ENCODE measurements around the gene TUBGCP6. TPM values are rescaled to one million over a fixed set of nuclear protein-coding genes. Genes with fewer than 3 reads are reported as not detected.

TUBGCP6 gene
- total RNA-seq, 1 donor from 2014 or later: 48.5 TPM

GRCh38 chr22:50211147-50211546 is 33.7 kb downstream of the TUBGCP6 start:
- Histone ChIP-seq H3K4me1 (peaks cover 14% of the 10 kb centered on the region), H3K9me3 (no peaks in the 10 kb centered on the region), H3K36me3 (peaks cover 98% of the 10 kb centered on the region), H3K4me3 (no peak overlapping the region), H3K27me3 (ENCODE audit: low read depth) (no peaks in the 10 kb centered on the region), H3K27ac (no peak overlapping the region)
- DNase-seq (no peak), ATAC-seq (no peak)
- intact Hi-C loops (cut with DNase I): no loop called here
- no peak for TF ChIP-seq CTCF (IDR thresholded peaks at IDR 0.05)

- H3K9me3 ChIP-seq: no peaks in the 10 kb centered on the region
- peak; percentile 48 for DNase-seq
- no peak for TF ChIP-seq CTCF (IDR thresholded peaks at IDR 0.05)
- H3K27me3 ChIP-seq (ENCODE audit: low read depth): no peaks in the 10 kb centered on the region
- H3K36me3 ChIP-seq: peaks cover 97% of the 10 kb centered on the region
- intact Hi-C loops (cut with DNase I): no loop called here
- H3K27ac ChIP-seq: no peak overlapping the region
- no peak overlapping the region for H3K4me3 ChIP-seq
- peak in 1 of 2 donors; percentile 4 for ATAC-seq
- peaks cover 14% of the 10 kb centered on the region for H3K4me1 ChIP-seq
Measured at GRCh38 chr22:50210378-50211139, 34.3 kb downstream of the TUBGCP6 start.

- Histone ChIP-seq H3K9me3 (no peaks in the 10 kb centered on the region), H3K36me3 (peaks cover 96% of the 10 kb centered on the region), H3K27me3 (ENCODE audit: low read depth) (no peaks in the 10 kb centered on the region), H3K4me1 (peaks cover 14% of the 10 kb centered on the region), H3K4me3 (no peak overlapping the region), H3K27ac (no peak overlapping the region)
- DNase-seq (peak; percentile 72), ATAC-seq (peak; percentile 62 to 70)
- TF ChIP-seq CTCF (IDR thresholded peaks at IDR 0.05): peak; percentile 81
- intact Hi-C loops (cut with DNase I): no loop called here
Measured at GRCh38 chr22:50209893-50210292, 34.9 kb downstream of the TUBGCP6 start.

- H3K4me3 ChIP-seq: no peak overlapping the region
- H3K27me3 ChIP-seq (ENCODE audit: low read depth): no peaks in the 10 kb centered on the region
- peaks cover 96% of the 10 kb centered on the region for H3K36me3 ChIP-seq
- no peaks in the 10 kb centered on the region for H3K9me3 ChIP-seq
- H3K27ac ChIP-seq: no peak overlapping the region
- DNase-seq (peak; percentile 44), ATAC-seq (peak; percentile 3 to 4)
- no peak for TF ChIP-seq CTCF (IDR thresholded peaks at IDR 0.05)
- intact Hi-C loops (cut with DNase I): no loop called here
- H3K4me1 ChIP-seq: peaks cover 14% of the 10 kb centered on the region
Measured at GRCh38 chr22:50208939-50209892, 35.6 kb downstream of the TUBGCP6 start.

GRCh38 chr22:50208430-50208938 is 36.3 kb downstream of the TUBGCP6 start:
- Histone ChIP-seq H3K4me1 (peaks cover 14% of the 10 kb centered on the region), H3K9me3 (no peaks in the 10 kb centered on the region), H3K27ac (no peak overlapping the region), H3K27me3 (ENCODE audit: low read depth) (no peaks in the 10 kb centered on the region), H3K4me3 (no peak overlapping the region), H3K36me3 (peaks cover 94% of the 10 kb centered on the region)
- peak; percentile 44 for DNase-seq
- ATAC-seq: no peak
- TF ChIP-seq CTCF (IDR thresholded peaks at IDR 0.05): no peak
- intact Hi-C loops (cut with DNase I): no loop called here
